ENCODE measurements around the gene IFRD1.

- no peak for TF ChIP-seq CTCF (IDR thresholded peaks at IDR 0.05; ENCODE audit: poor library complexity)
- TF ChIP-seq EZH2 (IDR thresholded peaks at IDR 0.05; ENCODE audit: borderline replicate concordance): no peak
- TF ChIP-seq EZH2phosphoT487 (IDR thresholded peaks at IDR 0.05; ENCODE audit: low read depth, severe bottlenecking, unreplicated experiment): no peak
These were observed 17.0 kb upstream of the IFRD1 start for GRCh38 chr7:112433289-112433688.

All from hepatocyte (in vitro differentiated cells).